Kidney (tissue), 14 donors: ENCODE data around the gene ZSWIM6. TPM values are rescaled to one million over a fixed set of nuclear protein-coding genes. Genes with fewer than 3 reads are reported as not detected.

Experiments
- DNase-seq, 5 donors: peaks; one replicate each; pipeline ENCODE4 v3.0.0-alpha.2; 2013 to 2020
- FAIRE-seq: peaks from 2 replicates; lab custom pipeline; 2012; peaks lifted over from hg19 to GRCh38; lab: Jason Lieb, UNC
- H3K27ac ChIP-seq, 2 donors: one replicate each; pipeline ENCODE4 v1.7.0; 2013; ENCODE audit warnings: low read depth in 2 of 2, low read length in 2 of 2, inconsistent platforms in 1 of 2
- H3K27me3 ChIP-seq: one replicate; pipeline ENCODE4 v1.7.1; 2013; ENCODE audit warnings: low read length, inconsistent platforms; ENCODE audit not compliant: control insufficient read depth, insufficient read depth
- H3K36me3 ChIP-seq, 3 donors: one replicate each; pipeline versions ENCODE4 v1.7.0 to v1.7.1; 2013; ENCODE audit warnings: low read length in 3 of 3, control low read depth in 1 of 3, inconsistent platforms in 1 of 3; ENCODE audit not compliant: insufficient read depth in 3 of 3, control insufficient read depth in 2 of 3
- H3K4me1 ChIP-seq, 3 donors: one replicate each; pipeline versions ENCODE4 v1.7.0 to v1.7.1; 2013; ENCODE audit warnings: low read length in 3 of 3, inconsistent platforms in 1 of 3, low read depth in 1 of 3; ENCODE audit not compliant: control insufficient read depth in 2 of 3, insufficient read depth in 2 of 3
- H3K4me3 ChIP-seq, 3 donors: one replicate each; pipeline versions ENCODE4 v1.7.0 to v1.8.1; 2013; ENCODE audit warnings: low read length in 3 of 3, control low read depth in 1 of 3, inconsistent platforms in 1 of 3
- H3K9ac ChIP-seq, 3 donors: one replicate each; pipeline versions ENCODE4 v1.7.0 to v1.7.1; 2013; ENCODE audit warnings: low read length in 3 of 3, control low read depth in 1 of 3, inconsistent platforms in 1 of 3
- H3K9me3 ChIP-seq, 3 donors: one replicate each; pipeline versions ENCODE4 v1.7.0 to v1.7.1; 2013; ENCODE audit warnings: low read length in 3 of 3, control low read depth in 1 of 3, inconsistent platforms in 1 of 3; ENCODE audit not compliant: control insufficient read depth in 2 of 3, insufficient read depth in 1 of 3
- CTCF ChIP-seq: IDR thresholded peaks from 3 replicates; pipeline ENCODE4 v1.5.1; 2012; ENCODE audit warnings: mild to moderate bottlenecking, moderate library complexity, borderline replicate concordance; ENCODE audit not compliant: insufficient read depth; ENCODE audit errors: extremely low read depth
- intact Hi-C: fragments of 100-400 bp; cut with DNase I; formaldehyde crosslinking; loops from one replicate; pipeline ENCODE4 v1.11.1; 2022
- polyA plus RNA-seq: library from polyadenylated mRNA; stranded (reverse); fragments of 350-450 nt; fragmentation: Illumina TruSeq; extraction: RNeasy Lipid Tissue Mini Kit (QIAGEN cat#74804); gene quantifications from one replicate; pipeline ENCODE4 v1.2.3, GENCODE V29; 2014; ENCODE audit warnings: low read depth, low replicate concordance; ENCODE audit not compliant: insufficient read depth
- total RNA-seq: library from RNA; stranded (reverse); fragmentation: NEBNext Ultra II Directional; extraction: Animal tissue kit (Norgen Biotek cat#: 25700); gene quantifications from one replicate; pipeline ENCODE4 v1.2.1, GENCODE V29; 2021
- donor health status: control.
- donor health status: control.
- donor health status: control.
- donor health status: control.
- donor health status: control.
- donor health status: DM: yes; HTN: yes; CAD: no.
- donor health status: Normal renal cell carcinoma (clear cell type).

The ZSWIM6 gene
- total and polyA plus RNA-seq, 2 donors from 2014 or later, result 2.9 to 20.3 TPM

GRCh38 chr5:61416010-61416409 is 84.0 kb downstream of the ZSWIM6 start:
- no peaks in the 10 kb centered on the region for H3K36me3 ChIP-seq
- H3K9ac ChIP-seq, result no peak overlapping the region
- no peaks in the 10 kb centered on the region for H3K9me3 ChIP-seq
- no peak overlapping the region for H3K27ac ChIP-seq
- no peak for TF ChIP-seq CTCF
- intact Hi-C loops, result no loop called here
- peaks cover 0 to 7% (median 0%) of the 10 kb centered on the region in 3 donors for H3K4me1 ChIP-seq
- FAIRE-seq (no peak), DNase-seq (no peak)
- no peaks in the 10 kb centered on the region for H3K27me3 ChIP-seq
- H3K4me3 ChIP-seq, result no peak overlapping the region

DNA sequence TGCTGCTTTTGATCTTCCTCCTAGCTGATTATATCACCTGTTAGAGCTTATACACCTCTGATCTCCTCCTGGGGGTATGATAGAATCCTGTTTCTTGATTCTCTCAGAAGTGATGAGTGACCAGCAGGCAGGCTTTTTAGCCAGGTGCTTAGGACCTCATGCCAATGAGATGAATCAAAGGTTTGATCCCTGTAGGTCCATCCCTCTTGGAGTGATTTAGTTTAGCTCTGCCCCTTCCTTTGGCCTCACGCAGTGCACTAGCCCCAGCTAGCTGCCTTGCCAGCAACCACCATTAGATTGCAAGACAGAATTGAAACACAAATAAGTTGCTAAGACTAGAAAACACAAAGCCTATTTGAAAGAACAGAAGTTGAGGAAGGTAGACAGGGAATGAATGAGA is 84.4 kb downstream of the ZSWIM6 start:
- Histone ChIP-seq H3K4me3 (no peak overlapping the region), H3K9ac (no peak overlapping the region), H3K9me3 (no peaks in the 10 kb centered on the region), H3K36me3 (no peaks in the 10 kb centered on the region), H3K4me1 (peaks cover 0 to 7% (median 0%) of the 10 kb centered on the region in 3 donors), H3K27ac (no peak overlapping the region), H3K27me3 (no peaks in the 10 kb centered on the region)
- no peak for DNase-seq
- intact Hi-C loops, result no loop called here
- TF ChIP-seq CTCF, result no peak
- FAIRE-seq, result no peak

DNA sequence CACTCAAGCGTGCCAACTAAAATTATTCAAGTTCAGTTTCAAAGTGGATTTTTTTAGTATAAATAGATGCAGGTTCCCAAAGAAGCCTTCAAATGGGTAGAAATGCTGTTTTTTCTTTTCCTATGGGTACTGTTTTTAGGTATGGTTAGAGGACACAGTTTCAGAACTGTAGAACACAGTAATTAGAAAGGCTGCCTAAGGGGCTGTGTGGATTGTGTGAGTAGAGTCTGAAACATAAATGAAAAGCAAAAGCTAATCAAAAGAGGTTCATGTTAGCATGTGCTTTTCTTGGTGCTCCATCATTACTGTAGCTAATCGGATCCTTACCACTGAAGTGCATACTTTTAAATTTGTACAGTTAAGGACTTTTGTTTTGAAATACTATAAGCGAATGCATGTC is 85.3 kb downstream of the ZSWIM6 start:
- DNase-seq (no peak), FAIRE-seq (no peak)
- Histone ChIP-seq H3K27me3 (no peaks in the 10 kb centered on the region), H3K9me3 (no peaks in the 10 kb centered on the region), H3K27ac (no peak overlapping the region), H3K4me1 (peaks cover 0 to 7% (median 0%) of the 10 kb centered on the region in 3 donors), H3K9ac (no peak overlapping the region), H3K4me3 (no peak overlapping the region), H3K36me3 (no peaks in the 10 kb centered on the region)
- intact Hi-C loops, result no loop called here
- no peak for TF ChIP-seq CTCF

DNA sequence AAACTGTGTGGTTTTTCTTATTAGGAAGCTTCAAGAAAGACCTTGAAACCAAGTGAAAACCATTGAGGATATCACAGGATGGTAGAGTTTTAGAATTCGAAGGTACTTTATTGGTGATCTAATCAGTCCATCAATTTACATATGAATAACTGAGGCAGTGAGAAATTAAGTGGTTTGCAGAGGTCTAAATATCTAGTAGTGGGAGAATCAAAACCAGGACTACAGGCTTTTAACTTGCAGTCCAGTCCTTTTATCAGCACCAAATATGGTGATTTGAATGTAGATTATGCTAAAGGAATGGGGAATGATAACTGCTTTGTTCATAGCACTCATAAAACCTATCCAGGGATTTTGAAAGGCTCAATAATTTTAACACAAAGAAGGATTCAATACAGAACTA is 85.8 kb downstream of the ZSWIM6 start:
- Histone ChIP-seq H3K27me3 (no peaks in the 10 kb centered on the region), H3K9me3 (no peaks in the 10 kb centered on the region), H3K4me3 (no peak overlapping the region), H3K27ac (no peak overlapping the region), H3K9ac (no peak overlapping the region), H3K36me3 (no peaks in the 10 kb centered on the region), H3K4me1 (peaks cover 0 to 7% (median 0%) of the 10 kb centered on the region in 3 donors)
- intact Hi-C loops, result no loop called here
- FAIRE-seq, result no peak
- no peak for TF ChIP-seq CTCF
- DNase-seq, result no peak
